Parathyroid adenoma (tissue), 2 donors: ENCODE results near the gene TMIGD3.

ENCODE experiments used
- H2AFZ ChIP-seq: fragments of 300-600 bp; sonication (generic); one replicate; pipeline ENCODE4 v1.7.0; 2017; ENCODE audit warnings: antibody characterized with exemption, mild to moderate bottlenecking
- H3K27ac ChIP-seq: fragments of 300-600 bp; sonication (generic); one replicate; pipeline ENCODE4 v1.7.0; 2017
- H3K27me3 ChIP-seq: fragments of 300-600 bp; sonication (generic); one replicate; pipeline ENCODE4 v1.7.0; 2017; ENCODE audit warnings: low read length; ENCODE audit not compliant: control insufficient read depth, insufficient read depth
- H3K36me3 ChIP-seq: fragments of 300-600 bp; sonication (generic); one replicate; pipeline ENCODE4 v1.7.0; 2017; ENCODE audit warnings: low read length; ENCODE audit not compliant: control insufficient read depth, insufficient read depth
- H3K4me1 ChIP-seq: fragments of 300-600 bp; sonication (generic); one replicate; pipeline ENCODE4 v1.7.0; 2017; ENCODE audit warnings: control low read depth
- H3K4me2 ChIP-seq: fragments of 300-600 bp; sonication (generic); one replicate; pipeline ENCODE4 v1.7.0; 2017; ENCODE audit warnings: low read length
- H3K4me3 ChIP-seq: fragments of 300-600 bp; sonication (generic); one replicate; pipeline ENCODE4 v1.7.0; 2017; ENCODE audit warnings: low read depth, low read length
- H3K79me2 ChIP-seq: fragments of 300-600 bp; sonication (generic); one replicate; pipeline ENCODE4 v1.7.0; 2017; ENCODE audit warnings: control low read depth
- H3K9ac ChIP-seq: fragments of 300-600 bp; sonication (generic); one replicate; pipeline ENCODE4 v1.7.0; 2017; ENCODE audit warnings: mild to moderate bottlenecking
- H3K9me3 ChIP-seq: fragments of 300-600 bp; sonication (generic); one replicate; pipeline ENCODE4 v1.7.0; 2017; ENCODE audit warnings: low read length; ENCODE audit not compliant: control insufficient read depth
- TF ChIP-seq, protein P1 (sequence below): fragments of 300-600 bp; sonication (generic); IDR thresholded peaks from one replicate; pipeline ENCODE4 v1.7.0; 2017; ENCODE audit warnings: antibody characterized with exemption, mild to moderate bottlenecking
- donor health status: primary hyperparathyroidism.

Gene TMIGD3

DNA sequence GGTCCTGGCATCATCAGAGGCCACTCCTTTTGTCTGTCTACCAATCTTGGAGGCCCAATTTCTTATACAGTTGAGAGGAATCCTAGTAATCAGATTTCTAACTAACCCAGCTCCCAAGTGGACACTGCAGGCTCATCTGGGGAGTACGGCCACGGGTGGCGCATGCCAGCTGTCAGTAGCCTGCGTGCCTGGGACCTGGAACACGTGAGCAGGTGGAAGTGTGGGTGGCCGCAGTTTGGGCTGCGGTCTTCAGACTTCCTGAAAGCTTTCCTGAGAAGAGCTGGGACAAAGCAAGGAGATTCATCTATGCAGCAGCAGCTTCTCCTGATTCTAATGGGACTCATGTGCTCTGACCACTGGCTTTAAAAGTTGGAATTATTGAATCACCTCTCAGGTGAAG lies 12.4 kb downstream of the TMIGD3 start:
- Histone ChIP-seq H2AFZ (no peak overlapping the region), H3K9me3 (no peaks in the 10 kb centered on the region), H3K4me1 (no peaks in the 10 kb centered on the region), H3K27me3 (no peaks in the 10 kb centered on the region), H3K36me3 (no peaks in the 10 kb centered on the region), H3K27ac (no peak overlapping the region), H3K4me3 (no peak overlapping the region), H3K9ac (no peak overlapping the region), H3K79me2 (no peaks in the 10 kb centered on the region), H3K4me2 (no peak overlapping the region)
- TF ChIP-seq, protein P1, sequence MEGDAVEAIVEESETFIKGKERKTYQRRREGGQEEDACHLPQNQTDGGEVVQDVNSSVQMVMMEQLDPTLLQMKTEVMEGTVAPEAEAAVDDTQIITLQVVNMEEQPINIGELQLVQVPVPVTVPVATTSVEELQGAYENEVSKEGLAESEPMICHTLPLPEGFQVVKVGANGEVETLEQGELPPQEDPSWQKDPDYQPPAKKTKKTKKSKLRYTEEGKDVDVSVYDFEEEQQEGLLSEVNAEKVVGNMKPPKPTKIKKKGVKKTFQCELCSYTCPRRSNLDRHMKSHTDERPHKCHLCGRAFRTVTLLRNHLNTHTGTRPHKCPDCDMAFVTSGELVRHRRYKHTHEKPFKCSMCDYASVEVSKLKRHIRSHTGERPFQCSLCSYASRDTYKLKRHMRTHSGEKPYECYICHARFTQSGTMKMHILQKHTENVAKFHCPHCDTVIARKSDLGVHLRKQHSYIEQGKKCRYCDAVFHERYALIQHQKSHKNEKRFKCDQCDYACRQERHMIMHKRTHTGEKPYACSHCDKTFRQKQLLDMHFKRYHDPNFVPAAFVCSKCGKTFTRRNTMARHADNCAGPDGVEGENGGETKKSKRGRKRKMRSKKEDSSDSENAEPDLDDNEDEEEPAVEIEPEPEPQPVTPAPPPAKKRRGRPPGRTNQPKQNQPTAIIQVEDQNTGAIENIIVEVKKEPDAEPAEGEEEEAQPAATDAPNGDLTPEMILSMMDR = no peak

DNA sequence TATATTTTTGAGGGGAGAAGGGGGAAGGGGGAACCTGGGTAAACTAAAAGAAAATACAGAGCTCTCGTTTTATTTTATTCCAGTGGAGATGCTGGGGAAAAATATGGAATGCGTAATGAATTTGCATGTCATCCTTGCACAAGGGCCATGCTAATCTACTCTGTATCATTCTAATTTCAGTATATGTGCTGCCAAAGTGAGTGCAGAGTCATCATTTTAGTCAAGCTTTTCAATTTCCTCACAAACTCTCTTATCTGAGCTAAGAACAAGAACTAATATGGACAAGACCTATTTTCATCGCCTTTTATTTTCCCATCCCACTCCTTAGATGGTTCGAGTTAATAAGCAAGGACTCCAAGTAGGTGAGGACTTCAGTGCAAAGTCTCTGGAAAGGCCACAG lies 13.2 kb downstream of the TMIGD3 start:
- TF ChIP-seq, protein P1 = no peak
- Histone ChIP-seq H3K9ac (no peak overlapping the region), H3K27me3 (no peaks in the 10 kb centered on the region), H3K4me2 (no peak overlapping the region), H3K79me2 (no peaks in the 10 kb centered on the region), H3K27ac (no peak overlapping the region), H2AFZ (no peak overlapping the region), H3K4me3 (no peak overlapping the region), H3K9me3 (no peaks in the 10 kb centered on the region), H3K4me1 (no peaks in the 10 kb centered on the region), H3K36me3 (no peaks in the 10 kb centered on the region)

DNA sequence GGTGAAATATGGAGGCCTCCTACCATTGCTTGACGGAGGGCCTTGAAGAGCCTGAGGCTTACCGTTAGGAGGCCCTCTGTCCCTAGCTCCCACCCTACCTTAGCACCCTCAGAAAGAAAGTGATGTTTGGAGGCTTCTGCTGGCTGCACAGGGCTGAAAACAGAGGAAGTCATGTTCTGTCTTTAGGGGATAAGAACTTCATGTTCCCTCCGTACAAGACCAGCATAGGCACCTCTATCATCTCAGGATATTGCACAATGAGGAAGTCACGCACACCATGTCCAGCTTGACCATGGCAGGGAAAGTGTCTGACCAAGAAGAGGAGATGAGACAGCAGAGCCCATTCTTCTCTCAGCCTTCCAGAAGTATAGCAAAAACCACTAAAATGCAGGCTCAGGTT lies 13.8 kb downstream of the TMIGD3 start:
- Histone ChIP-seq H3K36me3 (no peaks in the 10 kb centered on the region), H3K4me2 (no peak overlapping the region), H3K9me3 (no peaks in the 10 kb centered on the region), H3K9ac (no peak overlapping the region), H3K27ac (no peak overlapping the region), H3K4me1 (no peaks in the 10 kb centered on the region), H3K27me3 (no peaks in the 10 kb centered on the region), H2AFZ (no peak overlapping the region), H3K79me2 (no peaks in the 10 kb centered on the region), H3K4me3 (no peak overlapping the region)
- TF ChIP-seq, protein P1 = no peak

DNA sequence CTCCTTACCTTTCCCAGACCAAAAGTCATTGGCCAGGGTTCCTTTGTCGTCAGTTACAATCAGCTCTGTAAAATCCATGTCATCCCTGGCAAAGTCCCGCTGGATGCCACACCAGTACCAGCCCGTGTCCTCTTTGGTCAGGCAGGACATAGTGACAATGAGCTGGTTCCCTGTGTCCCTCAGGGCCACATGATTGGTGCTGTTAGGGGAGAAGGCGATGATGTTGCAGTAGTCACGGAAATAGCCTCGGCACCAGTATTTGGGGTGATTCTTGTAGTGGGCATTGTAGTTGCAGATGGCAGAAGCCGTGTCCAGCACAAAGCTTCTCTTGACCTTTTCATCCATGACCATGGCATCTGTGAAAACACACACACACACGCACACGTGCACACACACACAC lies 14.8 kb downstream of the TMIGD3 start:
- TF ChIP-seq, protein P1 = no peak
- Histone ChIP-seq H3K36me3 (no peaks in the 10 kb centered on the region), H3K4me3 (no peak overlapping the region), H3K4me1 (no peaks in the 10 kb centered on the region), H3K4me2 (no peak overlapping the region), H3K79me2 (no peaks in the 10 kb centered on the region), H3K9ac (no peak overlapping the region), H3K27ac (no peak overlapping the region), H2AFZ (no peak overlapping the region), H3K9me3 (no peaks in the 10 kb centered on the region), H3K27me3 (no peaks in the 10 kb centered on the region)

DNA sequence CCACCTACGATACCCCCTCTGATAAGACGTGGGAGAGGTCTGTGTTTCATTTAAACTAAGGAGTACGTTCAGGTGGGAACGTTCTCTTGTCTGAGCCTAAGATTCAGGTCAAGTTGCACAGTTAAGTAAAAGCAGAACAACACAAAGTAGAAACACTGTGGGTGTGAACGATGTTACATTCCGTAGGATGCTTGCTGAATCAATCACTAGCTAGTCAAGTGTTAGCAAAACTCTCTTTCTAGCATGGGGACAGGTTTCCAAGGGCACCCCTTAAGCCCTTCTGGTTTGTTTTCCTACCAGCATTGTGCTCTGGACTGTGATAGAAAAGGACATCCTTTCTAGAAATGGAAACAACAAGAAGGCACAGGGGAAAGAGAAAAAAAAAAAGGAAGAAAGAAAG lies 16.3 kb downstream of the TMIGD3 start:
- TF ChIP-seq, protein P1 = no peak
- no peaks in the 10 kb centered on the region for H3K27me3 ChIP-seq
- no peak overlapping the region for H3K27ac ChIP-seq
- no peaks in the 10 kb centered on the region for H3K9me3 ChIP-seq
- H3K36me3 ChIP-seq = no peaks in the 10 kb centered on the region
- H3K4me2 ChIP-seq = no peak overlapping the region
- no peak overlapping the region for H3K4me3 ChIP-seq
- no peak overlapping the region for H3K9ac ChIP-seq
- no peak overlapping the region for H2AFZ ChIP-seq
- no peaks in the 10 kb centered on the region for H3K4me1 ChIP-seq
- H3K79me2 ChIP-seq = no peaks in the 10 kb centered on the region
